Measurements from ENCODE around the gene TUBG1.

DNA sequence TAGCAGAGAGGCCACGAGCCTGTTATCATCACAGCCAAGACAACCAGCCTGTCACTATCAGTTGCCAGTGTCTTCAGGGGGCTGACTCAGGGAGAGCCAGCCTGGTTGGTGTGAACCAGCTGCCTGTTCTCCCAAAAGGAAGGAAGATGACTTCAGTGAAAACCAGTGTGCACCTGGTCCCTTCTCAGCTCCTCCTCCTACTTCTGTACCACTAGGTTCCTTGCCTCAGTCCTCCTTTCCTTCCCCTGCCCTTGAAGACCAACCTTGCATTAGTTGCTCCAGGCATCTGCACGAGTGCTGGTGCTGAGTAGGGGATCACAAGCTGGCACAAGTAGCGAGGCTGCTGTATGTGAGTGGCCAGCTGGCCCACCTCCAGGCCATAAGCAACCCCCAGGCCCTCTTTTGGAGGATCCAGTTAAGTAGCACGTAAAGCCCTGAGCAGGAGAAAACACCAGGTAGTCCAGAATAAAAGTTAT lies 8.5 kb downstream of the TUBG1 start:
- TF ChIP-seq, protein P1, sequence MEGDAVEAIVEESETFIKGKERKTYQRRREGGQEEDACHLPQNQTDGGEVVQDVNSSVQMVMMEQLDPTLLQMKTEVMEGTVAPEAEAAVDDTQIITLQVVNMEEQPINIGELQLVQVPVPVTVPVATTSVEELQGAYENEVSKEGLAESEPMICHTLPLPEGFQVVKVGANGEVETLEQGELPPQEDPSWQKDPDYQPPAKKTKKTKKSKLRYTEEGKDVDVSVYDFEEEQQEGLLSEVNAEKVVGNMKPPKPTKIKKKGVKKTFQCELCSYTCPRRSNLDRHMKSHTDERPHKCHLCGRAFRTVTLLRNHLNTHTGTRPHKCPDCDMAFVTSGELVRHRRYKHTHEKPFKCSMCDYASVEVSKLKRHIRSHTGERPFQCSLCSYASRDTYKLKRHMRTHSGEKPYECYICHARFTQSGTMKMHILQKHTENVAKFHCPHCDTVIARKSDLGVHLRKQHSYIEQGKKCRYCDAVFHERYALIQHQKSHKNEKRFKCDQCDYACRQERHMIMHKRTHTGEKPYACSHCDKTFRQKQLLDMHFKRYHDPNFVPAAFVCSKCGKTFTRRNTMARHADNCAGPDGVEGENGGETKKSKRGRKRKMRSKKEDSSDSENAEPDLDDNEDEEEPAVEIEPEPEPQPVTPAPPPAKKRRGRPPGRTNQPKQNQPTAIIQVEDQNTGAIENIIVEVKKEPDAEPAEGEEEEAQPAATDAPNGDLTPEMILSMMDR (IDR thresholded peaks at IDR 0.05) = no peak
- no peak for TF ChIP-seq POLR2A (IDR thresholded peaks at IDR 0.05)

All from upper lobe of left lung (tissue), 4 donors.